IPS-11a (cell line): ENCODE data around the gene ATP2A1.
A peak's percentile ranks its signal among the peaks of the same experiment; 100 is the strongest.

ENCODE experiments used
- H3K4me3 ChIP-seq: one replicate; pipeline ENCODE4 v1.5.1; 2013; ENCODE audit warnings: low read depth, low read length, control low read depth

ATP2A1 gene

DNA sequence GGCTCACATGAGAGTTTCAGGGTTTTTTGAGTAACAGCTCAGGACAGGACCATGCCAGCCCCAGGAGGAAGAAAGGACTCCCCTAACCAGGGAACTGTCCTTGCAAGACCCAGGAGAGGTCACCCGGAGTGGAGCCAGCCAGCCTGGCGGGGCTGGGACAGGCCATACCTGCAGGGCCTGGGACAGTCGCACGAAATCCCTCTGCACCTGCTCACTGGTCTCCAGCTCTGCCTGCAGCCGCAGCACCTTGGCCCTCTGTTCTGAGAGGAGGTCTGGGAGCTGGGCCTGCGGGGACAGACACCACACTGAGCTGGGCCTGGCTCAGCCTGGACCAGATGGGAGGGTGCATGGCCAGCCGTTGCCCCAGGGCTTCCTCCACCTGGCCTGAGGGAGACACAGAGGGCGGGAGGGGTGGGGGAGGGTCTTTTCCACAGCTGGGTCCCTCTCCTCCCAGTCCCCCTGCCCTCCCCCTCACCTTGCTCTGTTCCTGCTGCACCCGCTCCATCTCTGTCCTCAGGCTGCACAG, 27.0 kb downstream of the ATP2A1 start:
- H3K4me3 ChIP-seq, result no peak overlapping the region

DNA sequence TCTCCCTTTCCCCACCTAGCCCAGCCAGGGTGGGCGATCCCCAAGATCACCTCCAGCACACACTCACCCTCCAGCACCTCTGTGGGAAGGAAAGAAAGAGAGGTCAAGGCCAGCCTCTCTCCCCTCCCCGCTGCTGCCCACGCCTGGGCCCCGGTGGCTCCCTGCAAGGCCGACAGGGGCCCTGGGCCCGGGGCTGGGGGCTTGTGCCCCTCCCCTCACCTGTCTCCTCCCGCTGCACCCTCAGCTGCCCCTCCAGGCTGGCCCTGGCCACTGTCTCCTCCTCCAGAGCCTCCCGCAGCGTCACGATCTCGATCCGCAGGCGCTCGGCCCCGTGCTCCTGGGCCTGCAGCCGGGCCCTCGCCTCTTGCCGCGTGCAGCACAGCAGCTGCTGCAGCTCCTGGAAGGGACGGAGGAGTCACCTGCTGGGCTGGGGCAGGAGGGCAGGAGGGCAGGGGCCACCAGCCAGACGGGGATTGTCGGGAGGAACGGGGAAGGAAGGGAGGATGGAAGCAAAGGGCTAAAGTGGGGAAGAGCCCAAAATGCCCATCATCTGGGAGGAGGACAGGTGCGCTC, 27.6 kb downstream of the ATP2A1 start:
- H3K4me3 ChIP-seq, result no peak overlapping the region

DNA sequence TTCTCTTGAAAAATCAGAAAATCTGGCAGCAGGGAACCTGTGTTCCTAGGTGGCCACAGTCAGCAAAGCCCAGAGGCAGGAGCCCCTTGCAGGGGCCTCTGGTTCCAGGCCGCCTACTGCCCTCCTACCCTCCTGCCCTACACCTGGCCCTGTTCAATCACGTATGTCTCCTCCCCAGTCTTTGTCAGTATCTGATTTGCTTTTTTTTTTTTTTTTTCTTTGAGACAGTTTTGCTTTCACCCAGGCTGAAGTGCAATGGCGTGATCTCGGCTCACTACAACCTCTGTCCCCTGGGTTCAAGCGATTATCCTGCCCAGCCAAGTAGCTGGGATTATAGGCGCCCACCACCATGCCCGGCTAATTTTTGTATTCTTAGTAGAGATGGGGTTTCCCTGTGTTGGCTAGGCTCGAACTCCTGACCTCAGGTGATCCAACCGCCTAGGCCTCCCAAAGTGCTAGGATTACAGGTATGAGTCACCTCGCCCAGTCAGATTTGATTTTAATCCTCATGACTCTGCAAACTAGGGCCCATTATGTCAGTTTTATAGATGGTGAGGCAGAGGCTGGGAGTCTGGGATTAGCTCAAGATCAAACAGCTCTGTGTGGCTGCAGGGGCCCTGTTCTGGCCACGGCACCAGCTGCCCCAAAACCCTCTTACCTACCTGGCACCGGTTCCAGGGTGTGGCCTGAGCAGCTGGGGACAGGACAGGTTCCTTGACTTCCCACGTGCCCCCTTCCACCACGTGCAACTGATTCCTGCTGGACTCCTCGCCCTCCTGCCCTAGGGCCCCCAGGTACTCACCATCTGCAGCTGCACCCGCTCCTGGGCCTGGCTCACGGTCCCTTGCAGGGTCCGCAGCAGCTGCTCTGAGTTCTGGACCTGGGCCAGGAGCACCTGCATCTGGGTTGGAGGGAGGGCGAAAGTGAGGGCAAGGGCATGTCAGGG, 32.1 kb downstream of the ATP2A1 start:
- H3K4me3 ChIP-seq, result no peak overlapping the region

DNA sequence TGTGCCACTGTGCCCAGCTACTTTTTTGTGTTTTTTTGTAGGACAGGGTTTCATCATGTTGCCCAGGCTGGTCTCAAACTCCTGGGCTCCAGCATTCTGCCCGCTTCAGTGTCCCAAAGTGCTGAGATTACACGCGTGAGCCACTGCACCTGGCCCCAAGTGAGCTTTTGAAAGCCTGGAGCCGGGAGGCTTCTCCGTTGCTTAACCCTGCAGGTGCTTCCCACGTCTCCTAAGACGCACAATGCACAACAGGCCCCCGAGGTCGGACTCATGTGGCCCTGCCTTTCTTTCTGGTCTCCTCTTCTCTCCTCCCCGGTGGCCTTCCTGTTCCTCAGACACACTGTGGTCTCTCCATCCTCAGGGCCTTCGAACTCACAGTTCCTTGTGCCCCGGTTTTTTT, 34.3 kb downstream of the ATP2A1 start:
- no peak overlapping the region for H3K4me3 ChIP-seq

DNA sequence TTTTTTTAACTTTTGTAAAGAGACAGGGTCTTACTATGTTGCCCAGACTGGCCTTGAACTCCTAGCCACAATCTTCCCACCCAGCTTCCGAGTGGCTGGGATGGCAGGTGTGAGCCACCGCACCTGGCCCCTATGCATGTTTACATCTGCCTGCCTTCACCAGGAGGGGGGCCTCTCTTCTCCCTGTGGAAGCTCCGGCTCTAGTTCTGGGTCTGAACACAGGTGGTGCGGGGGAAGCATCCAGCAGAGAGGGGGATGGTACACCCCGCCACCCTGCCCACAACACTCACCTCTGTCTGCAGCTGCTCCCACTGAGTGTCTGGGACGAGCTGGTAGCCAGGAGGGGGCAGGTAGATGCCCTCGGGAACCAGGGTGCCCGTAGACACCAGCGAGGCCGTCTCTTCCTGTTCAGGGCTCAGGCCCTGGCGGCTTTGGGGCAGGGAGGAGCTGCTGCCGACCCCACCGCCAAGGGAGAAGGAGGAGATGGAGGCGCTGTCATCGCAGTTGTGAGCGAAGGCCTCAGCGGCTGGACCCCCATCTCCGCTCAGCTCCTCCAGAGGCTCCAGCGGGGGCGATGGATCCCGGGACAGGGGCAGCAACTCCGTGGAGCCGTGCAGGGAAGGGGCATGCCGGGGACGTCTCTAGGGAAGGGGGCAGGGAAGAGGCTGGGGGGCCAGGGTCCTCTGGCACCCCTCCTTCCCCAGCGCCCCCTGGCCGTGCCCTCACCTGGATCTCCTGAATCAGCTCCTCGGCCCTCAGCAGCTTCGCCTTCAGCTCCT, 35.8 kb downstream of the ATP2A1 start:
- no peak overlapping the region for H3K4me3 ChIP-seq

DNA sequence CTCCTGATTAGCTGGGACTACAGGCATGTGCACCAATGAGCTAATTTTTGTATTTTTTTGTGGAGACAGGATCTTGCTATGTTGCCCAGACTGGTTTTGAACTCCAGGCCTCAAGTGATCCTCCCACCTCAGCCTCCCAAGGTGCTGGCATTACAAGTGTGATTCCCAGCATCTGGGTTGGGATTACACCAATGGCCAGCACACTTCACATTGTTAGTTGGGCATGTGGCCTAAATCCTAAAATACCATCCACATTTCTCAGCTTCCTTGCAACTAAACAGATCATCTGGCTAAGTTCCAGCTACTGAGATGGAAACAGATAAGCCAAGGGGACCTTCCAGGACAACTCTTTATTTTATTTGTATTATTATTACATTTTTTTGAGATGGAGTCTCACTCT, 36.9 kb downstream of the ATP2A1 start:
- H3K4me3 ChIP-seq, result no peak overlapping the region

DNA sequence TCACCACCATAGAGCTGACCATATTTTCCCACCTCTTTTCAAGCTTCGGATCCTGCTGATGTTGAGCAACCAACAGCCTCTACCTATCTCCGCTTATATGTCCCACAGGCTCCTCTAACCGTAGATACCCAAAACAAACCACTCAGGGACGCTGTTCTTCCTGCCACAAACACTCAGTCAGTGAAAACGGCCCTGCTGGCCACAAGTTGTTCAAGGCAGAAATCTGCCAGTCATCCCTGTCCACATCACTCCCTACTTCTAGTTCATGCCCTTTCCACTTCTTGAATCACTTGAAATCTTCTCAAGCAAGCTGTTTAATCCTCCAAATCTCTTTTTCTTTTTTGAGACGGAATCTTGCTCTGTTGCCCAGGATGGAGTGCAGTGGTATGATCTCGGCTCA, 38.8 kb downstream of the ATP2A1 start:
- H3K4me3 ChIP-seq, result no peak overlapping the region

DNA sequence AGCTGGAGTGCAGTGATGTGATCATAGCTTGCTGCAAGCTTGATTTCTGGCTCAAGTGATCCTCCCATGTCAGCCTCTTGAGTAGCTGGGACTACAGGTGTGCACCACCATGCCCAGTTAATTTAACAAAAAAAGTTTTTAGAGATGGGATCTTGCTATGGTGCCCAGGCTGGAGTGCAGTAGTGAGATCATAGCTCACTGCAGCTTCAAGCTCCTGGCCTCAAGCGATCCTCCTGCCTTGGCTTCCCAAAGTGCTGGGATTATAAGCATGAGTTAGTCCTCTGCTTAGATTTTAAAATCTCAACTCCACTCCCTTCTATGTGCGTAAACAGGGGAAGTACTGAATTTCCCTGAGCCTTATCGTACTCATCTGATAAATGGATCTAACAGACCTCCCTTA, 40.4 kb downstream of the ATP2A1 start:
- no peak overlapping the region for H3K4me3 ChIP-seq

DNA sequence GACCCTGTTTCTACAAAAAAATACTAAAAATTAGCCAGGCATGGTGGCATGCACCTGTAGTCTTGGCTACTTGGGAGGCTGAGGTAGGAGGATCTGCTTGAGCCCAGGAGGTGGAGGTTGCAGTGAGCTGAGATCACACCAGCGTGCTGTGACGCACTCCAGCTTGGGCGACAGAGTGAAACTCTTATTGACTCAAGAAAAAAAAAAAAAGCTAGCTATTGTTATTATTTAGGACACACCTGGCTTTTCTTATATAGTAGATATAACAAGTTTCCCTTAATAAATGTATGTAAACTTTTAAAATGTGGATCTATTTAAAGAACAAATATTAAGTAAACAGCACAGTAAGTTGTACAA, 44.9 kb downstream of the ATP2A1 start:
- no peak overlapping the region for H3K4me3 ChIP-seq

DNA sequence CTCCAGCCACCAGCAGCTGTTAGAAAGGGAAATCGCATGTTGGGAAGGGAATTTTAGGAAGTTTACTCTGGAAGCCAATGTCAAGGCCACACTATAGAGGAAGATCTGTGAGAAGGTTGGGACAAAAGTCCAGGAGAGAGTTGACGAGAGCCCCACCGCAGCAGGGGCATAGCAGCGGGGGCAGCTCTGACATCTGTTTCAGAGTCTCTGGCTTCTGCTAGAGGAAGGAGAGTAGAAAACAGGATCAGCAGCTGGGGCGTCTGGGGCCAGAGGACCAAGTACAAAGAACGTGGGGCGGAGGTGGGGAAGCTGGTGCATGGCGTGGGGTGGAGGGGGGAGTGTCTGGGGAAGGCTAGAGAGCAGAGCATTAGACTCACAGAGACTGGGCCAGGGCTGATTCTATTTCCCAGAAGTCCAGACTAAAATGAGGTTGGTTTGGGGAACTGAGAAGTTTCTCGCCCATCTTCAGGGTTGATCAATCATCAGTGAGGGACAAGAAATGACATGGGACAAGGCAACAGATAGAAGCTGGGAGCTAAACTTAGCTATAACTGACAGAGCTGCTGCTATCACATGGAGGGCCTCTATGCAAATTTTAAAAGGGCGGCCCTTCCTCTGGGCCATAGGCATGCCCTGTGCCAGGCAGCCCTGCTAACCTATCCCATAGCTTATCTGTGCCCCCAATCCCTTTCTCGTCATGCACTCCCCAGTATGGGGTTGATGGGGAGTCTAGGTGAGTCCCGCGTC, 45.5 kb downstream of the ATP2A1 start:
- H3K4me3 ChIP-seq, result peak overlapping the region; percentile 56

DNA sequence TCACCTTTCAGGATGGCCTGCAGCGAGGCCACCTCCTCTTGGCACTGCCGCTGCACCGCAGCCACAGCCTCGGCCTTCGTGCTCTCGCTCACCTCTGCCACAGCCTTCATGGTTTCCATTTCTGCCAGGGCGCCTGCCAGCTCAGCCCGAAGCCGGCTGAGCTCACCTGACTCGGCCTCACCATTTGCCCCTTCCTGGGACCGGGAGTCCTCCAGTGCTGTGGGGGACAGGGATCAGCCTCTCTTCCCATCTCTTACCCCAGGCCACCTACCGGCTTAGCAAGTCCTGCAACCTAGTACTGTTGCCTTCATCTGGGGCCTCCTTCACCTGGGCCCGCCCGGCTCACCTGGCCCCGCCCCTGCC, 46.1 kb downstream of the ATP2A1 start:
- H3K4me3 ChIP-seq, result peak overlapping the region; percentile 56

DNA sequence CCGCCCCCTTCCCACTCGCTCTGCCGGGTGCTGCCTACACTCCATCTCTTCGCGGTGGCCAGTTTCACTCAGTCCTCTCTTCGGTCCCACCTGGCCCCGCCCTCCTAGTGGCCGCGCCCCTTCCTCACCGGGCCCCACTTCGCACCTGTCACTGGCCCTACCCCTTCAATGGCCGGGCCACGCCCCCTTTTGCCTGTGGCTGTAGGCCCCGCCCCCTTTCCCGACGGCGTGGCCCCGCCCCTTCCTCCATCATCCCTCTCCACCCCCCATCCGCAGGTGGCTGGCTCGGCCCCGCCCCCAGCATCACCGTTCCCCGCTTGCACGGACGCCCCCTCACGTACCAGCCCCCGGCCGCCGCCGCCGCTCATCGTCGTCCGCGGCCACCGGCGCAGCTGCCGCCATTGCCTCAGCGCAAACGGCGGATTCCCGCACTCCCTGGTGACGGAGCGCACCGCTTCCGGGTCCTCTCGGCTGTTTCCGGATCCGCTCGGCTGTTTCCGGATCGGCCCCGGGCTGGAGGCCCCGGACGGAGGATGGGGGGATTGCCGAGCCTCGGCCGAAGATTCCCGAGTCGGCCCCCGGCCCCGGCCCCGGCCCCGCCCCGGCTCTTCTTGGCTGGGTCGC, 46.6 kb downstream of the ATP2A1 start, which contains the start of gene RABEP2:
TSS of gene RABEP2 (minus strand) at position 477 of the 624 bp plus-strand sequence. CDS start at position 402, 75 bp downstream.
- H3K4me3 ChIP-seq, result peak within 1 kb of the TSS; percentile 69

DNA sequence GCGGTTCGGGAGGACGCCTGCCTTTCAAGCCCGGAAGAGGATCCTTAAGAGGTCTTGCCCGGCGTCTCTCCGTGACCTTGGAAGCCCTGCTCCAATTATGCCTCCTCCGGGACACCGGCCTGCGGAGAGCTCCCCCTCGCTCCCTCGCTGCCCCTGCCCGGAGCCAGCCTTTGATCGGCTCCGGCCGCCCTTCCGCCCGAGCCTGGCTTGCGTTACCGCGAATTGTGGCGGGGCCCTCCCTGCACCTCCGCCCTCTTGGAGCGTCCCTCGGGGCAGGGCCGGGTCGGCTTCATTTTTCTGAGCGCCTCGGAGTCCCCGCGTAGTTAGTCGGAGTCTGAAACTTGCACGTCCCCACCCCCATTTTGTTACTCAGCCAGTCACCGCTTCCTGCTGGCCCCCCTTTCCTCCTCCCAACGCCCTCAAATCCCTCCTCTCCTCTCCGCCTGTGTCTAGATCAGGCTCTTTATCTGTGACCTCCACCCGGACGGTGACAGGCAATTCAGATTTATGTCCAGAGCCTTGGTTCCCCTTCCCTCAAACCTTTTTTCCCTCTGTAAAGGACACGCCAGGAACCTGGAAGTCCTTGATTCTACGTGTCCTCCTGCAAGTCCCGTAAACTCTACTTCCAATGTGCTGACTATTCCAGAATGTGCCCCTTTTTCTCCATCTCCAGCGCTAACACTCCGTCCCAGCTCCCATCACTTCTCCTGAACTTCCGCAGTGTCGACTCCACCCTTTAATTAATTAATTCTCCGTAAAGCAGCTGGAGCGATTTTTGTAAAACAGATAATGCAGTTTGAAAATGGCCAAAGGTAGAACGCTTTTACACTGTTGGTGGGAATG, 47.3 kb downstream of the ATP2A1 start:
- peak overlapping the region; percentile 69 for H3K4me3 ChIP-seq

DNA sequence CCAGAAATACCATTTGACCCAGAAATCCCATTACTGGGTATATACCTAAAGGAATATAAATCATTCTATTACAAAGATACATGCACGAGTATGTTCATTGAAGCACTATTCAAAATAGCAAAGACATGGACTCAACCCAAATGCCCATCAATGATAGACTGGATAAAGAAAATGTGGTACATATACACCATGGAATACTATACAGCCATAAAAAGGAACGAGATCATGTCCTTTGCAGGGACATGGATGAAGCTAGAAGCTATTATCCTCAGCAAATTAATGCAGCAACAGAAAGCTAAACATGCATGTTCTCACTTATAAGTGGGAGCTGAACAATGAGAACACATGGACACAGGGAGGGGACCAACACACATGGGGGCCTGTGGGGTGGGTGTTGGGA, 48.0 kb downstream of the ATP2A1 start:
- peak overlapping the region; percentile 69 for H3K4me3 ChIP-seq

DNA sequence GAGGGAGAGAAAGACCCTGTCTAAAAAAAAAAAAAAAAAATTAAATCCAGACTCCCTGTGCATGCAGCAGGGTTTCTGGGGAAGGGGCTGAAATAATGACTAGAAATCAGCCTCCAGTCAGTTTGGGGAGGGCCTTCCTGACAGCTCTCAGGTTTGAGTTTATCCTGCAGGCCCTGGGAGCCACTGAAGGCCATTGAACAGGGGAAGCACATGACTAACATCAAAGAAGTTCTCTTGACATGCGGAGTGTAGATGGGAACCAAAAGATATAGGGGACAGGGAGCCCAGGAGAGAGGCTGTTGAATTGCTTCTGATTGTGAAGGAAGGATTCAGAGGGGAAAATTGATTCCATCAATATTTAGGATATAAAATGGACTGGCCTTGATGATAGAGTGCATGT, 49.5 kb downstream of the ATP2A1 start:
- no peak overlapping the region for H3K4me3 ChIP-seq

DNA sequence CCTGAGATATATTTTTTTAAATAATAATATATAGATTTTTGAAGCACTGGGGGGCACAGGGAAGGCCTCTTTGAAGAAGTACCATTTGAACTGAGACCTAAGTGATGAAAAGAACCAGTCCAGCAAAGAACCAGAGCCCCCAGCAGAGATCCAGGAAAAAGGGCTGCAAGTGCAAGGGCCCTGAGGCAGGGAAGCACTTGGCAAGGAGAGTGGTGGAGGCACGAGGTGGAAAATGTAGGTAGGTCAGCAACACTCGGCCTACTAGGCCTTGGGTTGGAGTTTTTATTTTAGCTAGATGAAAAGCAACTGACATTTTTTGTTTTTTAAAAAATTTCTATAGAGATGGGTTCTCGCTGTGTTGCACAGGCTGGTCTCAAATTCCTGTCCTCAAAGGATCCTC, 51.9 kb downstream of the ATP2A1 start:
- H3K4me3 ChIP-seq, result no peak overlapping the region

DNA sequence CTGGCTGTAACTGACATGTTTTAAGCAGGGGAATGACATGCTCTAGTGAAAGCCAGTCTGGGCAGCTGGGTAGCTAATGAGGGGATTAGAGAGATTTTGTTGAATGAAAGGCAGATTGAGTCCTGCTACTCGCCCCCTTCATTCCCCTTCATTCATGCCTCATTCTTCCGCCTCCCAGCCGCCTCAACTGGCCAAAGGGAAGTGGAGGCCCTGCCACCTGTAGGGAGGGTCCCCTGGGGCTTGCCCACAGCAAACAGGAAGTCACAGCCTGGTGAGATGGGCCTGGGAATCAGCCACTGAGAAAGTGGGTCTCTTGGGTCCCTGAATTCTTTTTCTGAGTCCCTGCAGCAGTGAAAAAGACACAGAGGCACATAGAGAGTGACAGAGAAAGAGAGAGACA, 52.4 kb downstream of the ATP2A1 start:
- no peak overlapping the region for H3K4me3 ChIP-seq

DNA sequence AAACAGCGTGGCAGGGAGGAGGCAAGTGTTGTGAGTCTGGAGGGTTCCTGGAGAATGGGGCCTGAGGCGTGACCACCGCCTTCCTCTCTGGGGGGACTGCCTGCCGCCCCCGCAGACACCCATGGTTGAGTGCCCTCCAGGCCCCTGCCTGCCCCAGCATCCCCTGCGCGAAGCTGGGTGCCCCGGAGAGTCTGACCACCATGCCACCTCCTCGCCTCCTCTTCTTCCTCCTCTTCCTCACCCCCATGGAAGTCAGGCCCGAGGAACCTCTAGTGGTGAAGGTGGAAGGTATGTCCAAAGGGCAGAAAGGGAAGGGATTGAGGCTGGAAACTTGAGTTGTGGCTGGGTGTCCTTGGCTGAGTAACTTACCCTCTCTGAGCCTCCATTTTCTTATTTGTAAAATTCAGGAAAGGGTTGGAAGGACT, 53.5 kb downstream of the ATP2A1 start, which contains the start of gene CD19:
TSS of gene CD19 (plus strand) at position 171 of the 425 bp plus-strand sequence. CDS start at position 201, 30 bp downstream.
- H3K4me3 ChIP-seq, result no peak within 1 kb of the TSS
